HepG2 (cell line): ENCODE measurements around the gene TBX21. TPM values are rescaled to one million over a fixed set of nuclear protein-coding genes. Genes with fewer than 3 reads are reported as not detected.

Experiments used
- CENPX ChIP-seq: sonication (generic); formaldehyde crosslinking; IDR thresholded peaks from 2 replicates; pipeline ENCODE4 v1.9.0; 2021; ENCODE audit warnings: mild to moderate bottlenecking, missing genetic modification reagents, moderate library complexity
- NBN ChIP-seq: fragments of 450-650 bp; conservative IDR thresholded peaks from 2 replicates; pipeline ENCODE4 v1.6.1; 2017
- PPARG ChIP-seq: conservative IDR thresholded peaks from 2 replicates; pipeline ENCODE4 v1.6.1; 2016; ENCODE audit warnings: missing biosample characterization, missing genetic modification reagents
- ZMYM4 ChIP-seq: sonication (generic); formaldehyde crosslinking; IDR thresholded peaks from 2 replicates; pipeline ENCODE4 v1.8.1; 2023; ENCODE audit warnings: mild to moderate bottlenecking, missing genetic modification reagents
- ZNF10 ChIP-seq: sonication (generic); formaldehyde crosslinking; IDR thresholded peaks from 2 replicates; pipeline ENCODE4 v1.4.0; 2020; ENCODE audit warnings: mild to moderate bottlenecking, low read depth, missing genetic modification reagents, borderline replicate concordance
- ZNF710 ChIP-seq: sonication (generic); formaldehyde crosslinking; IDR thresholded peaks from 2 replicates; pipeline ENCODE4 v1.5.0; 2020; ENCODE audit warnings: mild to moderate bottlenecking, missing genetic modification reagents, borderline replicate concordance
- ZNF747 ChIP-seq: sonication (generic); formaldehyde crosslinking; IDR thresholded peaks from 2 replicates; pipeline ENCODE4 v1.8.1; 2023; ENCODE audit warnings: missing genetic modification reagents, mild to moderate bottlenecking, borderline replicate concordance
- polyA plus RNA-seq, 8 experiments: library from polyadenylated mRNA; depleted of rRNA in 3 of 8; stranded (reverse) in 7 of 8; unstranded in 1 of 8; fragments of >200 nt; fragmentation: Illumina TruSeq in 4 of 8; extraction: Trizol in 4 of 8; gene quantifications; 2 replicates each; pipeline versions ENCODE4 v1.2.1 to v1.2.3, GENCODE V29; 2011 to 2016; ENCODE audit warnings: low read depth in 4 of 8, missing spikeins in 1 of 8, mixed read lengths in 1 of 8; ENCODE audit not compliant: insufficient read depth in 1 of 8
- total RNA-seq, 5 experiments: library from RNA; depleted of rRNA; stranded (reverse); fragments of >200 nt; fragmentation: Illumina TruSeq; extraction: Trizol; gene quantifications; 2 replicates each; pipeline ENCODE4 v1.2.3, GENCODE V29; 2016; ENCODE audit warnings: low read depth in 1 of 5
- TF ChIP-seq, protein P1 (sequence below): sonication (generic); formaldehyde crosslinking; IDR thresholded peaks from 2 replicates; pipeline ENCODE4 v1.4.0; 2020; ENCODE audit warnings: missing genetic modification reagents
- TF ChIP-seq, protein P2 (sequence below): IDR thresholded peaks from 2 replicates; pipeline ENCODE4 v1.6.1; 2016; ENCODE audit warnings: control low read depth
- TF ChIP-seq, protein P3 (sequence below), 2 experiments: fragments of 450-650 bp in 1 of 2; sonication (generic) in 1 of 2; formaldehyde crosslinking in 1 of 2; IDR thresholded peaks; 2 replicates each; pipeline versions ENCODE4 v1.6.1 to v1.8.0; 2016 to 2022; ENCODE audit warnings: antibody characterized with exemption in 1 of 2, mild to moderate bottlenecking in 1 of 2, missing genetic modification reagents in 1 of 2
- TF ChIP-seq, protein P4 (sequence below): sonication (generic); formaldehyde crosslinking; IDR thresholded peaks from 2 replicates; pipeline ENCODE4 v1.4.0; 2020; ENCODE audit warnings: mild to moderate bottlenecking, missing genetic modification reagents

The TBX21 gene
- total and polyA plus RNA-seq, 2 of the 13 experiments (the other 11 are each of a cell fraction or from before 2014, with no cell fraction given): not detected

- TF ChIP-seq, protein P1, sequence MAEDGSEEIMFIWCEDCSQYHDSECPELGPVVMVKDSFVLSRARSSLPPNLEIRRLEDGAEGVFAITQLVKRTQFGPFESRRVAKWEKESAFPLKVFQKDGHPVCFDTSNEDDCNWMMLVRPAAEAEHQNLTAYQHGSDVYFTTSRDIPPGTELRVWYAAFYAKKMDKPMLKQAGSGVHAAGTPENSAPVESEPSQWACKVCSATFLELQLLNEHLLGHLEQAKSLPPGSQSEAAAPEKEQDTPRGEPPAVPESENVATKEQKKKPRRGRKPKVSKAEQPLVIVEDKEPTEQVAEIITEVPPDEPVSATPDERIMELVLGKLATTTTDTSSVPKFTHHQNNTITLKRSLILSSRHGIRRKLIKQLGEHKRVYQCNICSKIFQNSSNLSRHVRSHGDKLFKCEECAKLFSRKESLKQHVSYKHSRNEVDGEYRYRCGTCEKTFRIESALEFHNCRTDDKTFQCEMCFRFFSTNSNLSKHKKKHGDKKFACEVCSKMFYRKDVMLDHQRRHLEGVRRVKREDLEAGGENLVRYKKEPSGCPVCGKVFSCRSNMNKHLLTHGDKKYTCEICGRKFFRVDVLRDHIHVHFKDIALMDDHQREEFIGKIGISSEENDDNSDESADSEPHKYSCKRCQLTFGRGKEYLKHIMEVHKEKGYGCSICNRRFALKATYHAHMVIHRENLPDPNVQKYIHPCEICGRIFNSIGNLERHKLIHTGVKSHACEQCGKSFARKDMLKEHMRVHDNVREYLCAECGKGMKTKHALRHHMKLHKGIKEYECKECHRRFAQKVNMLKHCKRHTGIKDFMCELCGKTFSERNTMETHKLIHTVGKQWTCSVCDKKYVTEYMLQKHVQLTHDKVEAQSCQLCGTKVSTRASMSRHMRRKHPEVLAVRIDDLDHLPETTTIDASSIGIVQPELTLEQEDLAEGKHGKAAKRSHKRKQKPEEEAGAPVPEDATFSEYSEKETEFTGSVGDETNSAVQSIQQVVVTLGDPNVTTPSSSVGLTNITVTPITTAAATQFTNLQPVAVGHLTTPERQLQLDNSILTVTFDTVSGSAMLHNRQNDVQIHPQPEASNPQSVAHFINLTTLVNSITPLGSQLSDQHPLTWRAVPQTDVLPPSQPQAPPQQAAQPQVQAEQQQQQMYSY (CRISPR knock-in tag): no peak
- TF ChIP-seq, protein P2, sequence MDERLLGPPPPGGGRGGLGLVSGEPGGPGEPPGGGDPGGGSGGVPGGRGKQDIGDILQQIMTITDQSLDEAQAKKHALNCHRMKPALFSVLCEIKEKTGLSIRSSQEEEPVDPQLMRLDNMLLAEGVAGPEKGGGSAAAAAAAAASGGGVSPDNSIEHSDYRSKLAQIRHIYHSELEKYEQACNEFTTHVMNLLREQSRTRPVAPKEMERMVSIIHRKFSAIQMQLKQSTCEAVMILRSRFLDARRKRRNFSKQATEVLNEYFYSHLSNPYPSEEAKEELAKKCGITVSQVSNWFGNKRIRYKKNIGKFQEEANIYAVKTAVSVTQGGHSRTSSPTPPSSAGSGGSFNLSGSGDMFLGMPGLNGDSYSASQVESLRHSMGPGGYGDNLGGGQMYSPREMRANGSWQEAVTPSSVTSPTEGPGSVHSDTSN (CRISPR knock-in tag): no peak
- 0 out of 2 replicates have a peak, but pooled peaks have one; percentile 6 for TF ChIP-seq ZMYM4 (CRISPR knock-in tag)
- TF ChIP-seq ZNF747: no peak
- TF ChIP-seq, protein P3, sequence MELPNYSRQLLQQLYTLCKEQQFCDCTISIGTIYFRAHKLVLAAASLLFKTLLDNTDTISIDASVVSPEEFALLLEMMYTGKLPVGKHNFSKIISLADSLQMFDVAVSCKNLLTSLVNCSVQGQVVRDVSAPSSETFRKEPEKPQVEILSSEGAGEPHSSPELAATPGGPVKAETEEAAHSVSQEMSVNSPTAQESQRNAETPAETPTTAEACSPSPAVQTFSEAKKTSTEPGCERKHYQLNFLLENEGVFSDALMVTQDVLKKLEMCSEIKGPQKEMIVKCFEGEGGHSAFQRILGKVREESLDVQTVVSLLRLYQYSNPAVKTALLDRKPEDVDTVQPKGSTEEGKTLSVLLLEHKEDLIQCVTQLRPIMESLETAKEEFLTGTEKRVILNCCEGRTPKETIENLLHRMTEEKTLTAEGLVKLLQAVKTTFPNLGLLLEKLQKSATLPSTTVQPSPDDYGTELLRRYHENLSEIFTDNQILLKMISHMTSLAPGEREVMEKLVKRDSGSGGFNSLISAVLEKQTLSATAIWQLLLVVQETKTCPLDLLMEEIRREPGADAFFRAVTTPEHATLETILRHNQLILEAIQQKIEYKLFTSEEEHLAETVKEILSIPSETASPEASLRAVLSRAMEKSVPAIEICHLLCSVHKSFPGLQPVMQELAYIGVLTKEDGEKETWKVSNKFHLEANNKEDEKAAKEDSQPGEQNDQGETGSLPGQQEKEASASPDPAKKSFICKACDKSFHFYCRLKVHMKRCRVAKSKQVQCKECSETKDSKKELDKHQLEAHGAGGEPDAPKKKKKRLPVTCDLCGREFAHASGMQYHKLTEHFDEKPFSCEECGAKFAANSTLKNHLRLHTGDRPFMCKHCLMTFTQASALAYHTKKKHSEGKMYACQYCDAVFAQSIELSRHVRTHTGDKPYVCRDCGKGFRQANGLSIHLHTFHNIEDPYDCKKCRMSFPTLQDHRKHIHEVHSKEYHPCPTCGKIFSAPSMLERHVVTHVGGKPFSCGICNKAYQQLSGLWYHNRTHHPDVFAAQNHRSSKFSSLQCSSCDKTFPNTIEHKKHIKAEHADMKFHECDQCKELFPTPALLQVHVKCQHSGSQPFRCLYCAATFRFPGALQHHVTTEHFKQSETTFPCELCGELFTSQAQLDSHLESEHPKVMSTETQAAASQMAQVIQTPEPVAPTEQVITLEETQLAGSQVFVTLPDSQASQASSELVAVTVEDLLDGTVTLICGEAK (IDR thresholded peaks at IDR 0.05): no peak
- TF ChIP-seq, protein P3 (CRISPR knock-in tag; IDR thresholded peaks at IDR 0.05): no peak
- no peak for TF ChIP-seq ZNF710 (CRISPR knock-in tag)
- TF ChIP-seq, protein P4, sequence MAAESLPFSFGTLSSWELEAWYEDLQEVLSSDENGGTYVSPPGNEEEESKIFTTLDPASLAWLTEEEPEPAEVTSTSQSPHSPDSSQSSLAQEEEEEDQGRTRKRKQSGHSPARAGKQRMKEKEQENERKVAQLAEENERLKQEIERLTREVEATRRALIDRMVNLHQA (CRISPR knock-in tag): no peak
- no peak for TF ChIP-seq ZNF10 (CRISPR knock-in tag)
- TF ChIP-seq CENPX (CRISPR knock-in tag): no peak
- no peak for TF ChIP-seq PPARG (CRISPR knock-in tag)
- no peak for TF ChIP-seq NBN
These were observed 38.2 kb upstream of the TBX21 start (continued) for GRCh38 chr17:47694581-47695428.
